GM19372 (cell line): ENCODE data around the gene TSR1.

Source experiments
- ATAC-seq: cut with Tn5 transposase; IDR thresholded peaks from one replicate; pipeline ENCODE4 v1.9.1; 2021; ENCODE audit warnings: mild to moderate bottlenecking, low read depth, moderate library complexity; ENCODE audit not compliant: unreplicated experiment

Gene TSR1

GRCh38 chr17:2292100-2292499 lies 44.2 kb downstream of the TSR1 start:
- no peak for ATAC-seq

- ATAC-seq, result no peak
Measured at GRCh38 chr17:2289878-2290478, 46.3 kb downstream of the TSR1 start.

GRCh38 chr17:2283302-2283701 lies 53.0 kb downstream of the TSR1 start:
- ATAC-seq, result no peak

GRCh38 chr17:2282297-2282873 lies 53.9 kb downstream of the TSR1 start:
- no peak for ATAC-seq

GRCh38 chr17:2279707-2280106 lies 56.5 kb downstream of the TSR1 start:
- ATAC-seq, result no peak

- no peak for ATAC-seq
Measured at GRCh38 chr17:2277429-2278170, 58.7 kb downstream of the TSR1 start.

GRCh38 chr17:2275722-2276121 lies 60.5 kb downstream of the TSR1 start:
- no peak for ATAC-seq

GRCh38 chr17:2274414-2274813 lies 61.8 kb downstream of the TSR1 start:
- ATAC-seq, result no peak
